GM19467 (cell line): ENCODE measurements around the gene MAP9.
A peak's percentile ranks its signal among the peaks of the same experiment; 100 is the strongest.
"Not testable (repeated sequence)": the region's sequence is repeated elsewhere in the genome, so short reads cannot be mapped to it uniquely, and the experiment has no call there.

Experiments used
- ATAC-seq: cut with Tn5 transposase; IDR thresholded peaks from one replicate; pipeline ENCODE4 v1.9.1; 2021; ENCODE audit warnings: mild to moderate bottlenecking, moderate library complexity; ENCODE audit not compliant: unreplicated experiment

Gene MAP9

DNA sequence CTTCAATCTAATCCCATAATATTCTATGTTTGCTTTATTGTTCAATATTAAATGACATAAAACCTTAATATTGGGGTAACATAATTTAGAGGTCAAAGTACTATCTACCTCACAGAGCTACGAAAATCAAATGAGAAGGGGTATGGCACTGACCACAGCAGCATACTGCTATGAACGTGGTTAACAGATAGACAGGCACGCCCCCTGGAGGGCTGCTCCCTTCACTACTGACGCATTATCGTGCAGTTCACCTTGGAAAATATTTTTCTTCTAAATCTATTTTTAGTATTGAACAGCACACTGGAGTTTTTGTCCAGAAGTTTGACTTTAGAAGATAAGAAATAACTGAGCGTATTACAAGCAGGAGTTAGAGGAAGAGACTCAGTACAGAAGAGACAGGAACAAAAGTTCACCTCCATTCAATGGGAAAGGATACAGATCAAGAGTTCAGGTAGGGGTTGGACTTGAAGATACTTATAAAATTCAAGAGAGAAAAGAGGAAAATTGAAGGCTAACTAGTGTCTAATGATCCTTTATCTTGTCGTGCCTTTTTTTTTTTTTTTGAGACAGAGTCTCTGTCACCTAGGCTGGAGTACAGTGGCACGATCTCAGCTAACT, 22.7 kb downstream of the MAP9 start:
- ATAC-seq: peak; percentile 97

DNA sequence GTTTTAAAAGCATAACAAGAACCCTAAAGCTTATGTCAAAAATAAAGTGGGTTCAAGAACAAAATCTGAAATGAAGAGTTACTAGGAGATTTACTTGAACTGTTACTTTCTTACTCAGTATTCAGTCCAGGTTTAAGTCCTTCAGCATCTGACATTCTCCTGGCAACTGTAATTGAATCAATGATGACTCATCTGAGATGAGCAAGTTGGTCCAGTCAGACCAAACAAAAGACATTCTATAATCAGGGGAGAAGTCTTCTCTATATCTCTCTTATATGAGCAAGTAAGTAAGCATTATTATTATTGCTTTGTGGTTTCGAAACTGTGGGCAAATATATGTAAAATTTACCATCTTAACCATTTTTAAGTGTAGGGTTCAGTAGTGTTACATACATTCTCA, 34.6 kb downstream of the MAP9 start:
- no peak for ATAC-seq

DNA sequence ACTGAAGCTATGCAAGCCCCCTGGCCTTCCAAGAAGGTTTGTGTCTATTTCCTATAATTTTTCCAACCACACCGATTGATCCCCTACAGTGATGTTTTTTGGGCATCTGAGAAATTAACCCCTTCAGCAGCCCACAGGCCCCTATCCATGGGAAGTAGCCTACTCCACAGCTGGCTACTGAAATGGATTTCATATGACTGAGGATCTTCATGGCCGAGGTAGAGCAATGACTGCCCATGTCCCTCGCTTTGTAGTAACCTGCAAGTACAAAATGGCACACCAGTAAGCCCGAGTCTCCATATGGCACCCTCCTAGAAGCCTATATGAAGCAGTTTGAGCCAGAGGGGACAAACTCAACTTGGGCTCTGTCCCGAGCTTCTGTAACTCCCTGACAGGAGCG, 36.8 kb downstream of the MAP9 start:
- ATAC-seq: no peak

DNA sequence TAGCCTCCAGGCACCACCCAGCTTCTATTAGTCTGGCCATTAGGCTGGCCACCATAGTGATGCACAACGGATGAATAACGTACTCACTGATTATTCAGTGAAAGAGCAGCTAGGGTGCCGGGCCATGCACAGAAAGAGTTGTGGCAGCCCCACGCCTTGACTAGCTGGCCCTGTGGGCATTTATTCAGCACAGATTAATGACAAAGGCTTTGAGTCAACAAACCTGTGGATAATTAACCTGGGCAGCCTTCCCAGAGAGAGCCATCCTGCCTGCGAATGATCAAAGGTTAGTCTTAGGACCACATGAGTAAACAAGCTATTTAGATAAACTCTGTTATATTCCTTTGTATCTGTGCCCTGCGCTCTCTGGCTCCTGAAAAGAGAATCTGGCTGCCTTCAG, 37.2 kb downstream of the MAP9 start:
- ATAC-seq: no peak

DNA sequence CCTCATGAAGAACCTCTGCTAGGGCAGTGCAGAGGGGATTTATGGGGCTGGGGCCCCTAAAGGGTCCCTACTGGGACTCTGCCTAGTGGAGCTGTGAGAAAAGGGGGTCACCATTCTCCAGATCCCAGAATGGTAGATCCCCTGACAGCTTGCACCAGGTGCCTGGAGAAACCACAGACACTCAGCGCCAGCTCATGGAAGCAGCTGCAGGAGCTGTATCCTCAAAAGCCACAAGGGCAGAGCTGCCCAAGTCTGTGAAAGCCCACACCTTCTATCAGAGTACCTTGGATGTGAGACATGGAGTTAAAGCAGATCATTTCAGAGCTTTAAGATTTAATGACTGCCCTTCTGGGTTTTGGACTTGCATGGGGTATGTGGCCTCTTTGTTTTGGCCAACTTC, 38.6 kb downstream of the MAP9 start:
- ATAC-seq: no peak

DNA sequence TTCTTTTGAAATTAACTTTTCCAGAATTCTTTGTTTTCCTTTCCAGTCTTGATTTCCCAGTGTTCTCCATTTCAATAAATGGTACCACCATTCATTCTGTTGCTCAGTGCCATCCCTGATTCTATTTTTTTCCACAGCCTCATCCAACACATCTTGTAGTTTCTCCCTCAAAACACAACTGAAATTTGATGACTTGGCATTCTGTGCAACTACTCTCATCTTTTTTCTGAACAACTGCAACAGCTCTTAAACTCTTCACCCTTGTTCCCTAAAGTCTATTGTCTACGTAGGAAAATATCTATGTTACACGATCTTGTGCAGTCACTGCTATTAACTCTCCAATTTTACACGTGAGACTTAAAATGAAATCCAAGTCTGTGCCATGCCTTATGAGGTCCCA, 40.5 kb downstream of the MAP9 start:
- ATAC-seq: no peak

DNA sequence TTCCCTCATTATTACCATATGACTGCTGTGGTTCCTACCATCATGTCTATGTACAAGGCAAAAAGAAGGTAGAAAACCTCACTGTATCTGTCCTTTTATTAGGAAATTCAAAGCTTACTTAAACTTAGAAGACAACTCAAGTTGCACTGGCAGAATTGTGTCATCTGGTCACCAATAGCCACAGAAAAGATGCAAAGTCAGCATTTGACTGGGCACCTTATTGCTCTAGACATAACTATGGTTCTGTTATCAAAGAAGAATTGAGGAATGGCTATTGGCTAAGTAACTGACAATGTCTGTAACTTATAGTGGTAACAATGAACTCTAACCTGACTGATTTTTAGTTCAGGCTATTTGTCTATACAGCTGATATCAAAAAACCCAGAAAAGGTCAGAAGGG, 45.3 kb downstream of the MAP9 start:
- ATAC-seq: no peak

DNA sequence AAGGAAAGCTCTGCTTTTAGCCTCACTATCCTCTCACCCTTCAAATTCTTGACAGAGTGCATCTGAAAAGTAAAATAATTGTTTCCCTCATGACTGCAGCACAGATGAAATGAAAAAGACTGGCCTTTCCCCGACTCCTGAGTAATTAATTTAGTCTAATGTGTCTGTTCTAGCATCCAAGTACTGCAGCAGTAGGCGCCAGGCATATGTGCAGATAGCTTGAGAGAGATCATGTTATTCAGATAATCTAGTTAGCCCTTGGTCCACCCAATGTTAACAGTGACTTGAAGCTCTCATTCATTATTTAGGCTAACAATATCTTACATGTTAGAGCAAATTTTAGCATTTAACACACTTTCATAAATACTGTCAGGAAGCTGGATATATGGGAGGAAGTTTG, 54.0 kb downstream of the MAP9 start:
- no peak for ATAC-seq

DNA sequence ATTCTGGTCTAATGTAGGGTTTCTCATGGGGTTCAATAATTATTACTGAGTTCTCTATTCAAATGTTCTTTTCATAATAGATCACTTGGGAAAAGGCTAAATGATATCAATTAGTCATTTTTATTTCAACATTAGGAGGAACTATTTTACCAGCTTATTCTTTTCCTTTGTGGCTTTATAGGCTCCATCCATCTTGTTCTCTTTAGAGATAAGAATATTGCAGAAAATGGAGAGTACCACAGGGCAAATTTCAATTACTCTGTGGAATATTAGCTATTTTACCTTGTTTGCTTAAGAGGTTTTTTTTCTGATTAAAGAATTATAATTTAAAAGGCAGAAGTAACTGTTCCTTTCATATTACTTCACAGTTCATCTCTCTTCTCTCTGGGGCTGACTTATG, 55.8 kb downstream of the MAP9 start:
- no peak for ATAC-seq

DNA sequence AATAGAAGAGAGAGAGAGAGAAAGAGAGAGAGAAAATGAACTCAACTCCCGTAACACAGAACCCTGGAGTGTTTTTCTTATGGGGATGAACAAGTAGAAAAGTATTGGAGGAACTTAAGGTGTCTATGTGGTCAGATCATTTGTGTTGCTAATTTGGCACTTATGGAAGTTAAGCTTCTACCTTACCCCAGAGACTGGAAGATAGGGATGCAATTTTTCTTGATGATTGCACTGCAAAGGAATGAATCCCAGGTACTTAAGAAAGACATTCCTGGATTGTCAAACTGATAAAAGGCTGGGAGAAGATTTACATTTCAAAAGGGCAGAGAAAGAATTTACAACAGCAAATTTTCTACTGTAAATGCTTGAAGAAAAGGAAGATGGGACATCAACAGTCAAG, 57.2 kb downstream of the MAP9 start:
- ATAC-seq: no peak

DNA sequence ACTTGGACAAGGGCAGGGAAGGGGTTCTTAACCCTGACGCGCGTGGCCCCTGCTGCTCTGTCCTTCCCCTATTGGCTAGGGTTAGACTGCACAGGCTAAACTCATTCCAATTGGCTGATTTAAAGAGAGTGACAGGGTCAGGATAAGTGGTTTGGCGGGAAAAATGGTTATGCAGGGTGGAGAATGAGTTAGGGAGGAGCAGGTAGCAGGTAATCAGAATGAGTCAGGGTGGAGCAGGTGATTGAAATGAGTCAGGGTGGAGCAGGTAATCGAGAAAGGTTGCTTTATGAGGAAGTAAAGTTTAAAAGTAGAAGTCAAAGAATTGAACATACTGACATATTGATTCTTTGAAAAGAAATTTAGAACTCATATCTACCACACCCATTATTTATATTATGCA, 64.7 kb downstream of the MAP9 start:
- not testable (repeated sequence) for ATAC-seq

DNA sequence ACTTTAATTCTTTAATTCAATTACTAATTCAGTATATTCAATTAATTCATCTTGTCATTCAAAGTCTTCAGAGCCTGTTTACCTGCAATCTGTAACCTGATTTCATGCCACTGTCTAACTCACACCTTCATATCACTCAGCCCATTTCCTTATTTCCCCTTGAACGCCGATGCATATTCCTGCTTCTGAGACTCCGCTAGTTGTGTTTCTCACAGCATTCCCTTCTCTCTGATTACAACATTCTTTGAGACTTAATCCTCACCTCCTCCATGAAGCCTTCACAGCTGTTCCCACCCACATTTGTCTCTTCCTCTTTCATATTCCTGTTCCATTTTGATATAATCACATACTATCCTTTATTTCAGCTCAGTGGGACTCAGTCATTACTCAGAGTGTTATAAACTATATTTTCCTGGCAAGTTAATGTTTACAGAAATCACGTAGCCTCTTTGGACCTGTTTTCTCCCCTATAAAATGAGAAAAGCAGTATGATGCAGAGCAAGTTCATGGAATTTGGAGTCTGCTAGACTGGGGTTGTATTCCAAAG, 69.0 kb downstream of the MAP9 start:
- ATAC-seq: no peak

DNA sequence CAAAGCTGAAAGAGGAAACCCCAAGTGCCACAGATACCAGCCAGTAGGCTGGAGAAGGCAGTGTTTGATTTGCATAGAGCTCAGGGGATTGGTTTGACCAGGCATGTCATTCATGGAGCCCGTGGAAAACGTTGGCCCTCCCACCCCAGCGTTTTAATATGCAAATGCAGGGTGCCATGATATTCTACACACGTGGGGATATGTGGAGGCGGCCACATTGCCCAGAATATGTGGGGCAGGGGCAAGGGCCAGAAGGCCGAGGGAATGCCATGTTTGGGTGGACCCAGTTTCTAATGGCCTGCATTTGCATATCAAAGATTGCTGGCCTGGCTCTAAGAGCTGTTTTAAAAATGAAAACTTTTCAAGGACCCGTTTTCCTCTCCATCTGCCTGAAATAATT, 71.1 kb downstream of the MAP9 start:
- no peak for ATAC-seq

DNA sequence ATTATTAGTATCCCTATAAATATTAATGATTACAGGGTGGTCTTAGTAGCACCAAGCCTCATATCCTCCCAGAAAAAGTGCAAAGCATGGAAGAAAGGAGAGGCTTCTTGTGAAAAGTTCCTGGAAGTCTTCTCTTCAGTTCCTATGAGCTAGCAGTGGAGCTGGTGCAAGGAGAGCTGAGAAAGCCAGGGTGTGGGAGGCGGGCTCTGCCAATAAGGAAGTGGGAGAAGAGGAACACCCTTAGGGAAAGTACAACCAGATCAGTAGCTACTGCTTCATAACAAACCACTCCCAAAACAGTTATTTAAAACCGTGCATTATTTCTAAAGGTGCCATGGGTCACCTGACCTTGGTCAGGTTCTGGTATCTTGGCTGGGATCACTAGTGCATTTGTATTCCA, 72.4 kb downstream of the MAP9 start:
- no peak for ATAC-seq

DNA sequence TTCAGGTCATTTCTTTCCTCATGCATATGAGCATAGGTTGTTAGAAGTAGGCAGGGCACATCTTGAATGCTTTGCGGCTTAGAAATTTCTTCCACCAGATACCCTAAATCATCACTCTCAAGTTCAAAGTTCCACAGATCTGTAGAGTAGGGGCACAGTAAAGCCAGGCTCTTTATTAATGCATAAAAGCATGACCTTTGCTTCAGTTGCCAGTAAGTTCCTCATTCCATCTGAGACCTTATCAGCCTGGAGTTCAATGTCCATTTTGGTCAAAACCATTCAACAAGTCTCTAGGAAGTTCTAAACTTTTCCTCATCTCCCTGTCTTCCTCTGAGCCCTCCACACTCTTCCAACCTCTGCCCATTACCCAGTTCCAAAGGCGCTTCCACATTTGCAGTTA, 77.7 kb downstream of the MAP9 start:
- ATAC-seq: no peak
